GM23338 (cell line): ENCODE results near the gene SUMF1.

Experiments
- CREB1 ChIP-seq: fragments of 250-450 bp; sonication (Bioruptor Pico); IDR thresholded peaks from 2 replicates; pipeline ENCODE4 v1.5.0; 2020; ENCODE audit warnings: low read depth, mild to moderate bottlenecking, moderate library complexity
- ETS1 ChIP-seq: IDR thresholded peaks from 2 replicates; pipeline ENCODE4 v1.6.1; 2016; ENCODE audit warnings: antibody characterized with exemption
- EZH2 ChIP-seq: fragments of 200-600 bp; sonication (generic); IDR thresholded peaks from one replicate; pipeline ENCODE4 v1.8.0; 2017; ENCODE audit warnings: antibody characterized with exemption, mild to moderate bottlenecking, low read depth; ENCODE audit not compliant: unreplicated experiment
- EZH2phosphoT487 ChIP-seq: fragments of 200-600 bp; sonication (generic); IDR thresholded peaks from one replicate; pipeline ENCODE4 v1.8.1; 2018; ENCODE audit warnings: antibody characterized with exemption; ENCODE audit not compliant: unreplicated experiment
- JUNB ChIP-seq: IDR thresholded peaks from one replicate; pipeline ENCODE4 v1.6.1; 2016; ENCODE audit warnings: antibody characterized with exemption; ENCODE audit not compliant: unreplicated experiment
- POLR2AphosphoS5 ChIP-seq: IDR thresholded peaks from 2 replicates; pipeline ENCODE4 v1.6.1; 2016; ENCODE audit warnings: antibody characterized with exemption, low read depth
- ZNF114 ChIP-seq: fragments of 250-450 bp; sonication (Bioruptor Pico); IDR thresholded peaks from 2 replicates; pipeline ENCODE4 v1.5.0; 2020; ENCODE audit warnings: mild to moderate bottlenecking, moderate library complexity
- TF ChIP-seq, protein P1 (sequence below), 2 experiments: fragments of 200-600 bp in 1 of 2; sonication (generic) in 1 of 2; conservative IDR thresholded peaks; 2 replicates each; pipeline versions ENCODE4 v1.5.1 to v1.6.1; 2016 to 2017; ENCODE audit warnings: antibody characterized with exemption in 2 of 2, low read depth in 2 of 2, mild to moderate bottlenecking in 2 of 2, moderate library complexity in 1 of 2
- TF ChIP-seq, protein P2 (sequence below): IDR thresholded peaks from one replicate; pipeline ENCODE4 v1.6.1; 2018; ENCODE audit warnings: antibody characterized with exemption; ENCODE audit not compliant: unreplicated experiment

DNA sequence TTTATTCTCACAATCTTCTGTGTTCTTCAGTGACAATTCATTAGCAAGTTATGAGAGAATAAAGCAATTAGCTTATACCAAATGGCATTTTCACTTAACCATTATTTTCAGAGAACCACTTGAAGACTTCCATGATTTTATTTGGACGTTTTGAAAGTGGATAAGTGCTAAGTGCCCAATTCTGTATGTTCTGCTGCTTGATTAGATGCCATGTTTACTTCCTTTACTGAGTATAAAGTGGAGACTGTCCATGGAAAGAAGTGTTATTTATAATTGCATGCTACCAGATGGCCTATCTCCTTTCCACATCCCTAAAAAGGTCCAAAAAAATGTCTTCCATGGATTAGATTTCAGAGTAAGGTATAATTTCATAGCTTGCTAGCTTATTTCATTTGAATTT lies 69.6 kb downstream of the SUMF1 start:
- TF ChIP-seq POLR2AphosphoS5 (no peak), JUNB (no peak), ZNF114 (no peak), EZH2 (no peak), EZH2phosphoT487 (no peak), CREB1 (CRISPR knock-in tag) (no peak), ETS1 (no peak)
- TF ChIP-seq, protein P1, sequence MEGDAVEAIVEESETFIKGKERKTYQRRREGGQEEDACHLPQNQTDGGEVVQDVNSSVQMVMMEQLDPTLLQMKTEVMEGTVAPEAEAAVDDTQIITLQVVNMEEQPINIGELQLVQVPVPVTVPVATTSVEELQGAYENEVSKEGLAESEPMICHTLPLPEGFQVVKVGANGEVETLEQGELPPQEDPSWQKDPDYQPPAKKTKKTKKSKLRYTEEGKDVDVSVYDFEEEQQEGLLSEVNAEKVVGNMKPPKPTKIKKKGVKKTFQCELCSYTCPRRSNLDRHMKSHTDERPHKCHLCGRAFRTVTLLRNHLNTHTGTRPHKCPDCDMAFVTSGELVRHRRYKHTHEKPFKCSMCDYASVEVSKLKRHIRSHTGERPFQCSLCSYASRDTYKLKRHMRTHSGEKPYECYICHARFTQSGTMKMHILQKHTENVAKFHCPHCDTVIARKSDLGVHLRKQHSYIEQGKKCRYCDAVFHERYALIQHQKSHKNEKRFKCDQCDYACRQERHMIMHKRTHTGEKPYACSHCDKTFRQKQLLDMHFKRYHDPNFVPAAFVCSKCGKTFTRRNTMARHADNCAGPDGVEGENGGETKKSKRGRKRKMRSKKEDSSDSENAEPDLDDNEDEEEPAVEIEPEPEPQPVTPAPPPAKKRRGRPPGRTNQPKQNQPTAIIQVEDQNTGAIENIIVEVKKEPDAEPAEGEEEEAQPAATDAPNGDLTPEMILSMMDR (conservative IDR thresholded peaks at IDR 0.05; ENCODE audit: low read depth in 2 of 2) = no peak
- TF ChIP-seq, protein P2, sequence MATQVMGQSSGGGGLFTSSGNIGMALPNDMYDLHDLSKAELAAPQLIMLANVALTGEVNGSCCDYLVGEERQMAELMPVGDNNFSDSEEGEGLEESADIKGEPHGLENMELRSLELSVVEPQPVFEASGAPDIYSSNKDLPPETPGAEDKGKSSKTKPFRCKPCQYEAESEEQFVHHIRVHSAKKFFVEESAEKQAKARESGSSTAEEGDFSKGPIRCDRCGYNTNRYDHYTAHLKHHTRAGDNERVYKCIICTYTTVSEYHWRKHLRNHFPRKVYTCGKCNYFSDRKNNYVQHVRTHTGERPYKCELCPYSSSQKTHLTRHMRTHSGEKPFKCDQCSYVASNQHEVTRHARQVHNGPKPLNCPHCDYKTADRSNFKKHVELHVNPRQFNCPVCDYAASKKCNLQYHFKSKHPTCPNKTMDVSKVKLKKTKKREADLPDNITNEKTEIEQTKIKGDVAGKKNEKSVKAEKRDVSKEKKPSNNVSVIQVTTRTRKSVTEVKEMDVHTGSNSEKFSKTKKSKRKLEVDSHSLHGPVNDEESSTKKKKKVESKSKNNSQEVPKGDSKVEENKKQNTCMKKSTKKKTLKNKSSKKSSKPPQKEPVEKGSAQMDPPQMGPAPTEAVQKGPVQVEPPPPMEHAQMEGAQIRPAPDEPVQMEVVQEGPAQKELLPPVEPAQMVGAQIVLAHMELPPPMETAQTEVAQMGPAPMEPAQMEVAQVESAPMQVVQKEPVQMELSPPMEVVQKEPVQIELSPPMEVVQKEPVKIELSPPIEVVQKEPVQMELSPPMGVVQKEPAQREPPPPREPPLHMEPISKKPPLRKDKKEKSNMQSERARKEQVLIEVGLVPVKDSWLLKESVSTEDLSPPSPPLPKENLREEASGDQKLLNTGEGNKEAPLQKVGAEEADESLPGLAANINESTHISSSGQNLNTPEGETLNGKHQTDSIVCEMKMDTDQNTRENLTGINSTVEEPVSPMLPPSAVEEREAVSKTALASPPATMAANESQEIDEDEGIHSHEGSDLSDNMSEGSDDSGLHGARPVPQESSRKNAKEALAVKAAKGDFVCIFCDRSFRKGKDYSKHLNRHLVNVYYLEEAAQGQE = no peak
